HG03159 (cell line): ENCODE results near the gene PYGB.

Source experiments
- ATAC-seq: cut with Tn5 transposase; IDR thresholded peaks from one replicate; pipeline ENCODE4 v1.9.1; 2021; ENCODE audit warnings: mild to moderate bottlenecking, moderate library complexity; ENCODE audit not compliant: unreplicated experiment

The PYGB gene

DNA sequence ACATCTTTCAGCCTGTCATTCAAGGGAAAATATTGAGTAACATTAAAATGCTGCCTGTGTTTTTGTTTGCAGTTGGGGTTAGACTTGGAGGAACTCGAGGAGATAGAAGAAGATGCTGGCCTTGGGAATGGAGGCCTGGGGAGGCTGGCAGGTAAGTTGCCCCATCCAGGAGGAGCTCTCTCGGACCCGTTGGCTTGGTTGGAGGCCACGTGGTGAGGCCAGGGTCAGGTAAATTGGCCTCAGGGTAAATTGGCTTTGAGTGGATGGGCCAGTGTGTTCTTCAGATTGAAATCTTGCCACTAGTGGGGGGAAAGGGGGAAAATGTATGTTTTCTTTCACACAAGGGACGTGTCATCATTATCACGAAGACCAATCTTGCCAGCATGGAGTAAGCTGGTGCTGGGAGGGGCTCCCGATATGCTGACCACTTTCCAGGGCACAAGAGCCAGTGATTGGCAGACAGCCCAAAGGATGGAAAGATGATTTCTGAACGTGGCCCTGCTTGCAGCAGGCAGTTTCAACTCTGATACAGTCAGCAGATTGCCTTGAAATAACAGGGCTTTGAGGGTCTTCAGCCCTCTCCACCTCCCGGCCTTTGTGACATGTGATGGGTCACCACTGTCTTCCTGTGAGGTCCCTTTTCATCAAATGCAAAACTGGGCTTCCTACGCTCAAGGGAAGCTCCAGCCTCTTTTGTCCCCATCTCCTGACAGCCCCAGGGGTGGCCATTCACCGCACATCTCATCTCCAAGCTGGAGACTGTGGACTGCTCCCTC, 21.4 kb downstream of the PYGB start:
- no peak for ATAC-seq

GRCh38 chr20:25269833-25270170, 21.9 kb downstream of the PYGB start:
- ATAC-seq: no peak

DNA sequence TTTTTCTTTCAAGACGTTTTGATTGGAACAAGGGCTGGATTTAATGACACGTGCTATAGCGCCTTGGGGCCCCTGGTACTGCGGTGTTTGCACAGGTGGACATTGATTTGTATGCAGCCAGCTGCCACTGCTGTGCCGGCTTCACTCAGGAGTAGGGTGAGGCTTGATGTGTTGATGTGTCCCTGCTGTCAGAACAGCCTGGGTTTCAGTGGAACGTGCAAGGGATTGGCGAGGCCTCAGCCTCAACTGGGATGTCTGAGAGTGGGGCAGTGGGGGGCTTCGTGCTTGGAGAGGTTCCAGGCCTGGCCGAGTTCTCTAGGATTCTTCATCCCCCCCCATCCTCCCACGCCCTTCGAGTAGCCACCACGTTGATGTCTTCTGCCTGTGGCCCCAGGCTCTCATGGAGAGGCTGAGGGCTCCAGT, 23.0 kb downstream of the PYGB start:
- ATAC-seq: no peak

- ATAC-seq: no peak
These were observed 23.8 kb downstream of the PYGB start for GRCh38 chr20:25271486-25272222.

DNA sequence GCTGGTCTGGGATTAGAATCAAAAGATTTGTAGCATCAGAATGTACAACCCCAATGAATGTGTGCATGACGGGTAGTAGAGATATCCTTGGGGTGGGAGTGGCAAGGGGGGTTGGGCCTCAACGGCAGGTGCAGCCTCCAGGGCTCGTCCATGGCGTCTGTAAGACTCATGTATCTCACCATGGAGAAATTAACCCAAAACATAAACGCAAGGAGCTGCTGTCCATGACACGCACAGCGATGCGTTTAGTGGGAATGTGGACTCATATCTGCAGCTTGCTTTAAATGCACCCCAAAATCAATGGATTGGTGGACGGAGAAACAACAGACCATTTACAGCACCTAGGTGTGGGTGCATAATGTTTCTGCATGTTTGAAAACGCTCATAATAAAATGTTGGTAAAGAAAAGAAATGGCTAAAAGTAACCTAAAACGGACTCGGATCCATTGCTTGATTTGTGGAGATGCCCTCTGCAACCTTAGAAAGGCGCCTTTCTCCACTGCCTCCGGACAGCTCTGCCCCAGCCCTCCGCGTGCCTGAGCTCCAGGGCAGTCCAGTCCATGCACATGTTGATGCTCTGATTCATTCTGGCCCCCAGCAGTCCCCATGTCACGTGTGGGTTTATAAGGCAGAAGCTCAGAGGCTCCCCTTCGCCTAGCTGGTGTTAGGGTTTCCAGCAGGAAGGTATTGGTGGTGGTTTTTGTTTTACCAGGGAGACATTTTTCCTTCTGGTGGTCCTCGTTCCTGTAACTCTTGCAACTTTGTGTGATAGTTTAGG, 24.5 kb downstream of the PYGB start:
- no peak for ATAC-seq

DNA sequence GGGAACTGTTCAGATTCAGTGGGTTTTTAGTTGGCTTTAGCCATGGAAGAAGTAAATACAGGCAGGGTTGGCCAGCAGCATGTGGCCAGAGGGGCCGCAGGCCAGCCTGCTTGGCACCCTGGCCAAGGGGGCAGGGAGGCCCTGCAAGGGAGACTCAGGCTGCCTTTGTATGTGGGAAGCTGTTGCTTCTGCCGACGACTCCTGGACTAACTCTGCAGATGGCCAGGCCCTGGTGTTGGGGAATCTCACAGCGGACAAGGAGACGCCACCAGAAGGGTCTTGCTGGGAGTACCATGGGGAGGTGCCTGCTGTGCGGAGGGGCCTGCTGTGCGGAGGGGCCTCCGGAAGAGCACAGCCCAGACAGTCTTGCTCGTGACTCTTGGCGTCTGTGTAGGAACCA, 25.2 kb downstream of the PYGB start:
- ATAC-seq: no peak

DNA sequence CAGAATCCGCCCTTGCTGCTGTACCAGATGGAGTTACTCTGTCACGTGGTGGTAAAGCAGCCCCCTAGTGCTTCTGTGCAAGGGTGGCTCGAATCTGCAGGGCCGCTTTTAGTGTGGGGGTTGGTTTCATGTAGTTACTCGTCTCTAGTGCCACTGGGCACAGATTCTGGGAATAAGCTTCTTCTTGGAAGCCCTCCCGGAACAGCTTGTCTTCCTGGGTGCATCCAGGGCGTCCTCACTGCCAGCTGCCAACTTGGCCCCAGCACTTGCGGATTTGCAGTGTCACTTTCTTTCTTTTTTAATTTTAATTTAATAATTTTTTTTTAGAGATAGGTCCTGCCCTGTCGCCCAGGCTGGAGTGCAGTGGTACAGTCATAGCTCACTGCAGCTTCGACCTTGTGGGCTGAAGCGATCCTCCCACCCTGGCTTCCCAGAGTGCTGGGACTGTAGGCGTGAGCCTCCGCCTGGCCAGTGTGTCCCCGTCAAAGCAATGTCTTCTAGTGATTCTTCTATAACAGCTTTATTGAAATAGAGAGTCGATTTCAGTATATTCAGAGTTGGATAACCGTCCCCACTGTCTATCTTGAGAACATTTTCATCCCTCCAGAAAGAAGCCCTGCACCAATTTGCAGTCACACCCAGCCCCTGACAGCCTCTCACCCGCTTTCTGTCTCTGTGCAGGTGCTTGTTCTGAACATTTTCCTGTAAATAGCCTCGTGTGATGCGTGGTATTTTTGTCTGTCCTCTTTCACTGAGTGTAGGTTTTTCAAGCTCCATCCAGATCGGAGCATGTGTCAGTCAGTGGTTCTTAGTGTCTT, 25.9 kb downstream of the PYGB start:
- no peak for ATAC-seq

GRCh38 chr20:25274481-25274880, 26.6 kb downstream of the PYGB start:
- no peak for ATAC-seq

DNA sequence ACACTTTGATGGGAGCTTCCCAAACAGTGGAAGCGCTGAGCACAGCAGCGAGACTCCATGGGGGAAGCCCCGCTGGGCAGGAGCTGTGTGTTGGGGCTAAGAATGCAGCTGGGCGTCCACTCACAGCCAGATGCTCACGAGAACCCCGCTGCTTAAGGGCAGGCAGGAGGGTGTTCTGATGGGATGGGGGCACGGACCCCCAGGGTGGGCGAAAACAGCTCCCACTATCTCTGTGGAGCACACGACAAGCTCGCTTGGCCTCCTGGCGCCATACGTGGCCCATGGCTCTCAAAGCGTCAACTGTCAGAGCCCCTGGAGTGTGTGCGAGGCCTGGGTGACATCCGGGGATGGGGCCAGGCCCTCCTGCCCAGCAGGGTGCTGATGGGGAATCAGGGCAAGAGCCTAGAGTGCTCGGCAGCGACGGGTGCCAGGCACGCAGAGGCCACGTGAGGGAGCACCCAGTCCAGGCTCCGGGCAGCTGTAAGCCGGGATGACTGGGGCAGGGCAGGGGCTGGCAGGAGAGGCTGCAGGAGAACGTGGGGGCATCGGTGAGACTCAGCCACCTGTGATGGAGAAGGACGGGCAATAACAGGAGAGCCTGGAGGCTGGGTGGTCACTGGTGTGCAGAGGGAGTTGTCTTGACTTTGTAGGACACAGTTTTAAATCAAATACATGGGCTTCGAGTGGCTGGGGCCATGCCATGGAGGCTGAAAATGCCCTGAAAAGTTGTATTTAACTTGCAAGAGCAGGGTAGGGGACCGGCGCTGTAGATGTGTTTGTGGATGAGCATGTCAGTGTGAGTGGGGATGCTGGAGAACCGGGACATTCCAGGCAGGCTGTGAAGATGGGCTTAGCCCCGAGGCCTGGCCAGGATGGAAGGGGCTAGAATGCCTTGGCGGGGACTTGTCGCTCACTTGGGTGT, 27.3 kb downstream of the PYGB start:
- ATAC-seq: no peak

- ATAC-seq: no peak
These were observed 28.1 kb downstream of the PYGB start for GRCh38 chr20:25275813-25276532.

GRCh38 chr20:25276533-25277050, 28.7 kb downstream of the PYGB start:
- ATAC-seq: no peak

- no peak for ATAC-seq
These were observed 29.3 kb downstream of the PYGB start for GRCh38 chr20:25277051-25277801.

GRCh38 chr20:25277941-25278521, 30.1 kb downstream of the PYGB start:
- ATAC-seq: no peak

DNA sequence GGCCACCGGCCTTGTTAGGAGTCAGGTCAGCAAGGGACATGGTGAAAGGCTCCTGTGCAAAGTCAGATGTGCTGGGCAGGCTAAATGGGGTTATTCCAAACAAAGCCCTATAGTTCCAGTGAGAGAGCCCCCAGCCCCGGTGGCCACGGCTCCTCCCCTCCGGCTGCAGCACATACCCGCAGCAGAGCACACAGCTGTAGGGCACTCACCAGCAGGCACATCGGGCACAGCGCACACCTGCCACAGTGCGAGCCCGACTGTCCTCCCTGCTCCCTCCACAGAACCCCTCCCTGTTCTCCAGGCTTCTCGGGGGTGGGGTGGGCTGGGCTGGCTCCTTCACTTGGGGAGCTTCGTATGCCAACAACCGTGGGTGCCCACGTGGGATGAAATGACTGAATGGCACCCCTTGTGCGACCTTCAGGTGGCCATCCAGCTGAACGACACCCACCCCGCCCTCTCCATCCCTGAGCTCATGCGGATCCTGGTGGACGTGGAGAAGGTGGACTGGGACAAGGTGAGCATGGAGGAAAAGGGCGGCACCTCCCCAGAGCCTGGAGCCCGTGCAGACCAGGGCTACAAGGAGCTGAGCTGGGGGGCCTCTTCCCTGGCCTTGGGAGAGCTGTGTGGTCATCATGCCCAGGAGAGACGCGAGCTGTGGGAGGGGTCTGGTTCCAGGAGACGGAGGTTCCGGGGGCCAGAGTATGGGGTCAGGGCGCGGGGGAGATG, 30.9 kb downstream of the PYGB start:
- ATAC-seq: no peak

DNA sequence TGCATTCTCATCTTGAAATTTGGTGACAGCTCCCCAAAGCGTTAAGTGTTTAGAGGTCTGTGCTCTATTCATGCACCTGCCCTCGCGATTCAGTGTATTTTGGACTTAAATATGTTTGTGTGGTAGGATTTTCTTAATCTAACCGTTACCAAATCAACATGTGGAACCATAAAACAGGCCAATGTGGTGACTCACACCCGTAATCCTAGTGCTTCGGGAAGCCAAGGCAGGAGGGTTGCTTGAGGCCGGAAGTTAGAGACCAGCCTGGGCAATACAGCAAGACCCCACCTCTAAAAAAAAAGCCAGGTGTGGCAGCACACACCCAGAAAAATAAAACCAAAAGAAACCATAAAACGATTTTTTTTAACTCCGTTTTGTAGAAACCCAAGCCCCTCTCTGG, 31.5 kb downstream of the PYGB start:
- no peak for ATAC-seq

DNA sequence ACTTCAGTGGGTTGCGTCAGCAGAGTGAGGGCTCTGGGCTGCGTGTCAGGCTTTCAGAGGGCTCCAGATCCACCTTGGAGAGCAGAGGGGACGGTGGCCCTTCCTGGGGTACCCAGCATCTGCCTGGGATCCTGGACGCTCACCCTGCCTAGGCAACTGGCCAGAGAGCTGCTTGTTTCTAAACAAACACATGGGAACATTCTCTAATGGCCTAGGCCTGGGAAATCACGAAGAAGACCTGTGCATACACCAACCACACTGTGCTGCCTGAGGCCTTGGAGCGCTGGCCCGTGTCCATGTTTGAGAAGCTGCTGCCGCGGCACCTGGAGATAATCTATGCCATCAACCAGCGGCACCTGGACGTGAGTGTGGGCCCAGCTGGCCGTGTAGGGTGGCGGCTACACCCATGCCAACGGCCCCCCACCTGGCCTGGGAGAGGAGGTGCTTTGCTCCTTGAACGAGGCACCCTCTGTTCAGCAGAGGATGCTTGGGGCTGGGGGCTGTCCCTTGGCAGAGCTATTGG, 32.2 kb downstream of the PYGB start:
- no peak for ATAC-seq
